ENCODE results near the gene UMOD.

GRCh38 chr16:20383106-20384029 lies 30.9 kb upstream of the UMOD start:
- TF ChIP-seq CTCF (IDR thresholded peaks at IDR 0.05; ENCODE audit: low read depth, low read length, missing input control) (peak; percentile 97), ATF3 (IDR thresholded peaks at IDR 0.05) (no peak), RAD21 (IDR thresholded peaks at IDR 0.05) (peak; percentile 94 to 95), JUND (IDR thresholded peaks at IDR 0.05) (no peak), REST (IDR thresholded peaks at IDR 0.05) (no peak), HNF4A (conservative IDR thresholded peaks at IDR 0.05) (no peak), YY1 (IDR thresholded peaks at IDR 0.05) (no peak), RXRA (IDR thresholded peaks at IDR 0.05) (no peak), ZBTB33 (IDR thresholded peaks at IDR 0.05) (no peak)

Measured in liver (tissue), 3 donors.